Fibroblast of mammary gland (primary cell): ENCODE data around the gene LHX4.

Experiments used
- DNase-seq: peaks from one replicate; pipeline ENCODE4 v3.0.0-alpha.2; 2010; ENCODE audit warnings: low read depth
- H3K4me3 ChIP-seq: 2 replicates; pipeline ENCODE4 v1.5.1; 2011; ENCODE audit warnings: low read depth, mild to moderate bottlenecking, low read length, moderate library complexity; ENCODE audit not compliant: control insufficient read depth
- CTCF ChIP-seq: conservative IDR thresholded peaks from 2 replicates; pipeline ENCODE4 v1.5.1; 2011; ENCODE audit warnings: low read depth, low read length, inconsistent platforms; ENCODE audit not compliant: control insufficient read depth, insufficient read depth

Gene LHX4

GRCh38 chr1:180211860-180212229 is 18.2 kb upstream of the LHX4 start:
- DNase-seq: no peak
- TF ChIP-seq CTCF: no peak
- no peak overlapping the region for H3K4me3 ChIP-seq

GRCh38 chr1:180213401-180214170 is 16.5 kb upstream of the LHX4 start:
- no peak overlapping the region for H3K4me3 ChIP-seq
- no peak for TF ChIP-seq CTCF
- DNase-seq: peak; percentile 24

GRCh38 chr1:180215856-180216625 is 14.0 kb upstream of the LHX4 start:
- H3K4me3 ChIP-seq: no peak overlapping the region
- no peak for DNase-seq
- TF ChIP-seq CTCF: no peak

GRCh38 chr1:180217006-180217405 is 13.1 kb upstream of the LHX4 start:
- DNase-seq: no peak
- TF ChIP-seq CTCF: no peak
- H3K4me3 ChIP-seq: no peak overlapping the region

- TF ChIP-seq CTCF: no peak
These were observed 11.0 kb upstream of the LHX4 start for GRCh38 chr1:180218806-180219765.

GRCh38 chr1:180219776-180220175 is 10.3 kb upstream of the LHX4 start:
- TF ChIP-seq CTCF: no peak
- H3K4me3 ChIP-seq: no peak overlapping the region
- DNase-seq: no peak

More at GRCh38 chr1:180218806-180219765, 11.0 kb upstream of the LHX4 start:
- no peak overlapping the region for H3K4me3 ChIP-seq
- DNase-seq: no peak
